Left lung (tissue), 10 donors: Measurements from ENCODE around the gene CIRBP. TPM values are rescaled to one million over a fixed set of nuclear protein-coding genes. Genes with fewer than 3 reads are reported as not detected.

Experiments
- ATAC-seq: fragments of 200-7000 bp; cut with Tn5 transposase; one replicate; pipeline ENCODE4 v1.9.1; 2020; ENCODE audit warnings: moderate library complexity
- DNase-seq, 4 donors: peaks; one replicate each; pipeline ENCODE4 v3.0.0-alpha.2; 2013 to 2020
- H3K27ac ChIP-seq, 2 donors: fragments of 200-600 bp; sonication (generic) in 1 of 2; one replicate each; pipeline versions ENCODE4 v1.5.0 to v1.8.0; 2020 to 2021
- H3K27me3 ChIP-seq, 2 donors: fragments of 200-600 bp; sonication (generic) in 1 of 2; one replicate each; pipeline versions ENCODE4 v1.5.0 to v1.8.0; 2020 to 2021
- H3K36me3 ChIP-seq, 2 donors: fragments of 200-600 bp; sonication (generic) in 1 of 2; one replicate each; pipeline versions ENCODE4 v1.5.0 to v1.8.0; 2020 to 2021
- H3K4me1 ChIP-seq, 2 donors: fragments of 200-600 bp; one replicate each; pipeline ENCODE4 v1.8.0; 2021
- H3K4me3 ChIP-seq, 2 donors: fragments of 200-600 bp; sonication (generic) in 1 of 2; one replicate each; pipeline versions ENCODE4 v1.5.0 to v1.8.0; 2020 to 2021; ENCODE audit warnings: mild to moderate bottlenecking in 1 of 2
- H3K9me3 ChIP-seq, 2 donors: fragments of 200-600 bp; sonication (generic) in 1 of 2; one replicate each; pipeline versions ENCODE4 v1.5.0 to v1.8.0; 2020 to 2021
- intact Hi-C, 2 donors: fragments of 100-400 bp; cut with DNase I; formaldehyde crosslinking; loops; one replicate each; pipeline versions ENCODE4 v1.11.2 to v1.14.2; 2022
- polyA plus RNA-seq, 6 donors: library from polyadenylated mRNA; unstranded; fragments of 120-200 nt; gene quantifications; one replicate each; pipeline ENCODE4 v1.2.1, GENCODE V29; 2013; ENCODE audit not compliant: insufficient read length in 6 of 6
- total RNA-seq, 2 donors: library from RNA; stranded (reverse); fragmentation: NEBNext Ultra II Directional; extraction: Animal tissue kit (Norgen Biotek cat#: 25700); gene quantifications; one replicate each; pipeline ENCODE4 v1.2.1, GENCODE V29; 2021
- TF ChIP-seq, protein P1 (sequence below), 2 donors: fragments of 200-600 bp; sonication (generic) in 1 of 2; IDR thresholded peaks; one replicate each; pipeline versions ENCODE4 v1.5.0 to v1.8.0; 2021; ENCODE audit warnings: antibody characterized with exemption in 2 of 2
- donor health status: DM: no; HTN: yes; CAD: no.
- donor health status: DM: no; HTN: no; CAD: no.

The CIRBP gene
- total and polyA plus RNA-seq, 8 donors, result 220 to 1,079 (median 949) TPM

DNA sequence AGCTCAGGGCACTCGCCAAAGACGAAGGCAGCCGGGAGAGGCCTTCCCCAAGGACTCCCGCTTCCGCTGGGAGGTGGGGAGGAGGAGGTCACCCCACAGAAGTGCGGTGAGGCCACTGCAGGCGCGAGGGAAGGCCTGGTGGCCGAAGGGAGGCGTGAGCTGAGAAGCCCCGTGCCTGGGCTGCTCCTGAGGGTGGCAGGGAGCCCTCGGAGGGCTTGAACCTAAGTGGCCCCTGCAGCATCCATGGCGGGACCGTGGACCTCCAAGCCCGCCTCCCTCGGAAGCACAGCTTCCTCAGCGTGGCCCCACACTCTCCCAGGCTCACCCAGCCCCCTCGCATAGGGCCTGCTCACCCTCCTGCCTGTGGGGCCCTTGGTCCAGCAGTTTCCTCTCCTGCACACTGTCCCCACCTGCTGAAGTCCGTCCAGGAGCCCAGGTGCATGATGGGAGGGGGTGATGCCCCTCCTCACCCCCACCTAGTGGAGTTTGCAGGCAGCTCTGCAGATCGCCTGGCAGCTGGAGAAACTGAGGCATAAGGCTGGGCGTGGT is 42.5 kb downstream of the CIRBP start:
- H3K36me3 ChIP-seq, result no peaks in the 10 kb centered on the region
- TF ChIP-seq, protein P1, sequence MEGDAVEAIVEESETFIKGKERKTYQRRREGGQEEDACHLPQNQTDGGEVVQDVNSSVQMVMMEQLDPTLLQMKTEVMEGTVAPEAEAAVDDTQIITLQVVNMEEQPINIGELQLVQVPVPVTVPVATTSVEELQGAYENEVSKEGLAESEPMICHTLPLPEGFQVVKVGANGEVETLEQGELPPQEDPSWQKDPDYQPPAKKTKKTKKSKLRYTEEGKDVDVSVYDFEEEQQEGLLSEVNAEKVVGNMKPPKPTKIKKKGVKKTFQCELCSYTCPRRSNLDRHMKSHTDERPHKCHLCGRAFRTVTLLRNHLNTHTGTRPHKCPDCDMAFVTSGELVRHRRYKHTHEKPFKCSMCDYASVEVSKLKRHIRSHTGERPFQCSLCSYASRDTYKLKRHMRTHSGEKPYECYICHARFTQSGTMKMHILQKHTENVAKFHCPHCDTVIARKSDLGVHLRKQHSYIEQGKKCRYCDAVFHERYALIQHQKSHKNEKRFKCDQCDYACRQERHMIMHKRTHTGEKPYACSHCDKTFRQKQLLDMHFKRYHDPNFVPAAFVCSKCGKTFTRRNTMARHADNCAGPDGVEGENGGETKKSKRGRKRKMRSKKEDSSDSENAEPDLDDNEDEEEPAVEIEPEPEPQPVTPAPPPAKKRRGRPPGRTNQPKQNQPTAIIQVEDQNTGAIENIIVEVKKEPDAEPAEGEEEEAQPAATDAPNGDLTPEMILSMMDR (IDR thresholded peaks at IDR 0.05), result no peak
- DNase-seq (no peak), ATAC-seq (no peak)
- H3K4me3 ChIP-seq, result no peak overlapping the region
- H3K27ac ChIP-seq, result no peak overlapping the region
- intact Hi-C loops, result no loop called here
- peaks cover 16 to 83% of the 10 kb centered on the region in 2 donors for H3K27me3 ChIP-seq
- no peaks in the 10 kb centered on the region for H3K9me3 ChIP-seq
- H3K4me1 ChIP-seq, result peaks cover 0 to 10% of the 10 kb centered on the region in 2 donors

DNA sequence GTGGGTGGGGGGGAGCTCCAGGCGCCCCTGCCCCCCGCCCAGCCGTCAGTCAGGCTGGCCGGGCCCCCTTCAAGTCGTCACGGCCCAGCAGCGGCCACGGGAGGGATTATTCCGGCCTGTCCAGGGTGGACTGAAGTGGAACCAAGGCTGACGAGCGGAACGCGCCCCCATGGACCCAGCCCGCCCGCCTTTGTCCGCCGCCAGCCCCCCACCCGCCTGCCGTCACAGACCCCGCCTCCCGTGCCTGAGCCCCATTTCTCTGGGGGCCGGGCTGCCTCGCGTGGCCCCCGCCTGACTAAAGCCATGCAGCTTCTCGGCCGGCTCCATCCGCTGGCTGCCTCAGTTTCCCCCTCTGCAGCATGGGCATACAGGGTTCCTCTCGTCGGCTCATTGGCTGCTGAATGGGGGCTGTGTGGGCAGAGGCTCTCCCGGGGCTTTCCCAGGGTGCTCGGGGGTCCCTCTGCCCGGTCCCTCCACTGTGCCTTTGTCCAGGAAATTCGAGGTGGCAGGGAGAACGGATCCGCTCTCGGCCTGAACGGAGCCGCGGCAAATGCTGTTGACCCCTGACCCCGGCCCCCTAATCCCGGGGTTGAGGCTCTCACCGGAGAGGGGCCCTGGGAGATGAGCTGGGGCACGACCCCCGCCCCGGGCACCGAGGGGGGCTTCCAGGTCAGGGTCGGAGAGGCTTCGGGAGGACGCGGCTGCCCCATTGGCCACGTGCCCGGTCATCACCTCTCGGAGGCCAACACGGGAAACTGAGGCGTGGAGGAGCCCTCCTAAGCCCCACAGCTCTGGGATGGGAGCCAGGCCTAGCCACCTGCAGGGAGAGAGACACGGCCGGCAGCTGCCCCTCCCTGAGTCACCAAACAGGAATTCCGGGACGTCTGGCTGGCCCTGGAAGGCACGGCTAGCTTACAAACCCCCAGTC is 43.9 kb downstream of the CIRBP start:
- H3K27me3 ChIP-seq, result peaks cover 18 to 97% of the 10 kb centered on the region in 2 donors
- no peaks in the 10 kb centered on the region for H3K36me3 ChIP-seq
- intact Hi-C loops, result no loop called here
- no peaks in the 10 kb centered on the region for H3K9me3 ChIP-seq
- H3K27ac ChIP-seq, result no peak overlapping the region
- no peak overlapping the region for H3K4me3 ChIP-seq
- TF ChIP-seq, protein P1 (IDR thresholded peaks at IDR 0.05), result no peak
- peaks cover 0 to 10% of the 10 kb centered on the region in 2 donors for H3K4me1 ChIP-seq
- ATAC-seq, result peak; percentile 53
- DNase-seq, result peak in 1 of 4 donors; percentile 65

GRCh38 chr19:1313695-1314613 is 44.8 kb downstream of the CIRBP start:
- ATAC-seq (no peak), DNase-seq (peak in 1 of 4 donors; percentile 46)
- H3K27ac ChIP-seq, result no peak overlapping the region
- H3K36me3 ChIP-seq, result no peaks in the 10 kb centered on the region
- no peaks in the 10 kb centered on the region for H3K9me3 ChIP-seq
- peaks cover 26 to 98% of the 10 kb centered on the region in 2 donors for H3K27me3 ChIP-seq
- H3K4me3 ChIP-seq, result no peak overlapping the region
- intact Hi-C loops, result no loop called here
- peaks cover 0 to 10% of the 10 kb centered on the region in 2 donors for H3K4me1 ChIP-seq
- TF ChIP-seq, protein P1 (IDR thresholded peaks at IDR 0.05), result no peak

DNA sequence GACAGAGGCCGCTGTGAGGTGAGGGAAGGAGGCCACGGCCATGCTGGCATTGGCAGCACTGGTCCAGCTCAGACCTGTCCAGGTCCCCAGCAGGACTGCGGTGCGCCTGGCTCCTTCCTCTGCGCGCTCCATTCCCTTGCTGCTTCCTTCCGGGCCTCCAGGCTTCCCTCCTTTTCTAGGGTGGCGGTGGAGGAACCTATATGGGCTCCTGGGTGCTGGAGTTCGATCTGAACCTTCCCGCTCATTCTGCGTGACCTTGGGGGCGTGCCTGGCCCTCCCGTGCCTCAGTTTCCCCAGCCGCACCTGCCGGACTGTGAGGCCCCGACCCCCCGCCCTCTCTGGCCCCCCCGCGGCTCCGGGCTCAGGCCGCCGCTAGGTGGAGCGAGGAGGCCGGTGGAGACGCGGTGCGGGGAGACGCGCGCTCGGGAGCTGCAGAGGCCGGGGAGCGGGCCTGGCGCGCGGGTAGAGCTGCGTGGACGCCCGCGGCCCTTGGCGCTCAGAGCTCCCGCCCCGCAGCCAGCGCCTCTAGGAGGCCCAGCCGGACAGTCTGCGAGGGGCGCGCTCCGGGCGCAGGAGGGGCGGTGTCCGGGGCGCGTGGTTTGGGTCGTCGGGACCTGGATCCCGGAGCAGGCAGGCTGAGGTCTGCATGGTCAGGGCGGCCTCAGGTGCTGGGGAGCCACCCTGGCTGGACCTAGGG is 46.5 kb downstream of the CIRBP start:
- no peaks in the 10 kb centered on the region for H3K36me3 ChIP-seq
- H3K4me1 ChIP-seq, result peaks cover 0 to 10% of the 10 kb centered on the region in 2 donors
- intact Hi-C loops, result no loop called here
- H3K27me3 ChIP-seq, result peaks cover 28 to 96% of the 10 kb centered on the region in 2 donors
- TF ChIP-seq, protein P1 (IDR thresholded peaks at IDR 0.05), result peak; percentile 37 to 48
- DNase-seq (peak in 3 of 4 donors; percentile 37 to 82 (median 51)), ATAC-seq (peak; percentile 87)
- no peak overlapping the region for H3K4me3 ChIP-seq
- H3K9me3 ChIP-seq, result no peaks in the 10 kb centered on the region
- H3K27ac ChIP-seq, result no peak overlapping the region
